Measurements from ENCODE around the gene TMEM272.

DNA sequence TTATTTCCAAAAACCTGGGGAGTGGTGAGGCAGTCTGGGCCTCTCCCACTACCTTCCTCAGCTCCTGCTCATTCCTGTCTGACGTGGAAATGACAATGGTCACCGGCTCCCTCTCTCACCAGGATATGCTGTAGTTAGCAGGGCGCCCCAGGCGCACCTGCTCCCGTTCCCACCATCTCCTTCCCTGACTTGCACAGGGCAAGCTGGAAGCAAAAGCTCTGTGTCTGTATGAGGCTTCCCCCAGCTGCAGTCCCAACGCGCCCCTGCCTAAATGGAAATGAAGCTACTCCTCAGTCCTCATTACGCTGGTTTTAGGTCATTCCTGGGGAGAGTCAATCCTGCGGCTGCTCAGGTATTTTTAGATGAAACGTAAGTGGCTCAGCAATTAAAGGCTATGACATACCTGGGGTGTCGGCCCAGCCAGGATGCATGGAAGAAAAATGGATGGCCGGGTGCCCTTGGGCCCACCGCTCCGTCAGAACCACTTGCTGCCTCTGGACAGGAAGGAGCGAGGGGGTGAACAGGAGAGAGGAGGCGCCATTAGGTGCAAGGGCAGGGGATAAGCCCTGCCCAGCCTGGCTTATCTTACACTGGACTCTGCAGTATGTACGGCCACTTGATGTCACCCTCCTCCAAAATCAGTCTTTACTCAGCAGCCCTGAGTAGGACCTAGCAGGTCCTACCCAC is 73.4 kb downstream of the TMEM272 start:
- TF ChIP-seq, protein P1, sequence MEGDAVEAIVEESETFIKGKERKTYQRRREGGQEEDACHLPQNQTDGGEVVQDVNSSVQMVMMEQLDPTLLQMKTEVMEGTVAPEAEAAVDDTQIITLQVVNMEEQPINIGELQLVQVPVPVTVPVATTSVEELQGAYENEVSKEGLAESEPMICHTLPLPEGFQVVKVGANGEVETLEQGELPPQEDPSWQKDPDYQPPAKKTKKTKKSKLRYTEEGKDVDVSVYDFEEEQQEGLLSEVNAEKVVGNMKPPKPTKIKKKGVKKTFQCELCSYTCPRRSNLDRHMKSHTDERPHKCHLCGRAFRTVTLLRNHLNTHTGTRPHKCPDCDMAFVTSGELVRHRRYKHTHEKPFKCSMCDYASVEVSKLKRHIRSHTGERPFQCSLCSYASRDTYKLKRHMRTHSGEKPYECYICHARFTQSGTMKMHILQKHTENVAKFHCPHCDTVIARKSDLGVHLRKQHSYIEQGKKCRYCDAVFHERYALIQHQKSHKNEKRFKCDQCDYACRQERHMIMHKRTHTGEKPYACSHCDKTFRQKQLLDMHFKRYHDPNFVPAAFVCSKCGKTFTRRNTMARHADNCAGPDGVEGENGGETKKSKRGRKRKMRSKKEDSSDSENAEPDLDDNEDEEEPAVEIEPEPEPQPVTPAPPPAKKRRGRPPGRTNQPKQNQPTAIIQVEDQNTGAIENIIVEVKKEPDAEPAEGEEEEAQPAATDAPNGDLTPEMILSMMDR (IDR thresholded peaks at IDR 0.05; ENCODE audit: insufficient read depth, low read length, poor library complexity, severe bottlenecking): no peak
- TF ChIP-seq EZH2phosphoT487 (conservative IDR thresholded peaks at IDR 0.05; ENCODE audit: low read length): no peak
